AG09309 (cell line): Measurements from ENCODE around the gene STX16.
A peak's percentile ranks its signal among the peaks of the same experiment; 100 is the strongest.

ENCODE experiments used
- DNase-seq: peaks from one replicate; pipeline ENCODE4 v3.0.0-alpha.2; 2010; ENCODE audit warnings: low read depth
- H3K4me3 ChIP-seq: 2 replicates; pipeline ENCODE4 v1.5.1; 2011; ENCODE audit warnings: mild to moderate bottlenecking, low read depth, low read length, moderate library complexity; ENCODE audit not compliant: control insufficient read depth
- TF ChIP-seq, protein P1 (sequence below): IDR thresholded peaks from 2 replicates; pipeline ENCODE4 v1.5.1; 2011; ENCODE audit warnings: mild to moderate bottlenecking, low read depth, low read length, inconsistent platforms; ENCODE audit not compliant: insufficient read depth, control insufficient read depth; ENCODE audit errors: missing control alignments

The STX16 gene

DNA sequence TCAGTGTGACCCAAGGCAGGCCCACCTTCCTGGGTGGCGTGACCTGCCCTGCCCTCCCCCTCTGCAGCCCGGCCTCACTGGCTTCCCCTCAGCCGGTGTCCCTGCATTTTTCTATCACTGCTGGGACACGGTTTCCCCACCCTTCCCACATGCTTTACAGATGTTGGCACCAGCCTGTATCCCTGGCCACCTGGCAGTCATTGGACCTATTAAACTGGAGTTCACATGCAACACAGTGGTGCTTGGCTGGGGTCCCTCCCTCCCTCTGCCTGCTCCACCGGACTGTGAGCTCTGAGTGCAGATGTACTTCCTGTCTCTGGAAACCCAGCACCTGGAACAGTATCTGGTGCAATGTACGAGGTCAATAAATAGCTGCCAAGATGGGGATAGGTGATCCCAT lies 25.5 kb upstream of the STX16 start:
- TF ChIP-seq, protein P1, sequence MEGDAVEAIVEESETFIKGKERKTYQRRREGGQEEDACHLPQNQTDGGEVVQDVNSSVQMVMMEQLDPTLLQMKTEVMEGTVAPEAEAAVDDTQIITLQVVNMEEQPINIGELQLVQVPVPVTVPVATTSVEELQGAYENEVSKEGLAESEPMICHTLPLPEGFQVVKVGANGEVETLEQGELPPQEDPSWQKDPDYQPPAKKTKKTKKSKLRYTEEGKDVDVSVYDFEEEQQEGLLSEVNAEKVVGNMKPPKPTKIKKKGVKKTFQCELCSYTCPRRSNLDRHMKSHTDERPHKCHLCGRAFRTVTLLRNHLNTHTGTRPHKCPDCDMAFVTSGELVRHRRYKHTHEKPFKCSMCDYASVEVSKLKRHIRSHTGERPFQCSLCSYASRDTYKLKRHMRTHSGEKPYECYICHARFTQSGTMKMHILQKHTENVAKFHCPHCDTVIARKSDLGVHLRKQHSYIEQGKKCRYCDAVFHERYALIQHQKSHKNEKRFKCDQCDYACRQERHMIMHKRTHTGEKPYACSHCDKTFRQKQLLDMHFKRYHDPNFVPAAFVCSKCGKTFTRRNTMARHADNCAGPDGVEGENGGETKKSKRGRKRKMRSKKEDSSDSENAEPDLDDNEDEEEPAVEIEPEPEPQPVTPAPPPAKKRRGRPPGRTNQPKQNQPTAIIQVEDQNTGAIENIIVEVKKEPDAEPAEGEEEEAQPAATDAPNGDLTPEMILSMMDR, result no peak

DNA sequence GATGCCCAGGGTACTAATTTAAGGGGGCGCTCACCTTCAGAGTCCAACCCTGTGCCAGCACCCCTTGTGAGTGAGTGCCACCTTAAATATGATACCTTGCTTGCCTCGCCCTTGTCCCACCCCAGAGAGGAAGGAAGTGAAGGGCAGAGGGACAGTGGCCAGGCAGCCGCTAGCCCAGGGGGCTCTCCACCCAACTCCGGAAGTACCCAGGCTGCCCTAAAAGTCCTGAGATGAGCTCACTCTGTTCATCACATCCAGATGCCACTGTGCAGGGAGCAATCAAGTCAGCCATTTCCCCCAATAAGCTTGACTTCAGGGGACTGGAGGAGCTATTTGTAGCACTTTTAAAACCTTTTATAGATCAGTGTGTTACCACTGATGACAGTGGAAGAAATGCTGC lies 25.0 kb upstream of the STX16 start:
- DNase-seq, result no peak
- H3K4me3 ChIP-seq, result no peak overlapping the region
- TF ChIP-seq, protein P1, result no peak

More for the DNA sequence above, 25.5 kb upstream of the STX16 start:
- no peak overlapping the region for H3K4me3 ChIP-seq
- DNase-seq, result no peak

DNA sequence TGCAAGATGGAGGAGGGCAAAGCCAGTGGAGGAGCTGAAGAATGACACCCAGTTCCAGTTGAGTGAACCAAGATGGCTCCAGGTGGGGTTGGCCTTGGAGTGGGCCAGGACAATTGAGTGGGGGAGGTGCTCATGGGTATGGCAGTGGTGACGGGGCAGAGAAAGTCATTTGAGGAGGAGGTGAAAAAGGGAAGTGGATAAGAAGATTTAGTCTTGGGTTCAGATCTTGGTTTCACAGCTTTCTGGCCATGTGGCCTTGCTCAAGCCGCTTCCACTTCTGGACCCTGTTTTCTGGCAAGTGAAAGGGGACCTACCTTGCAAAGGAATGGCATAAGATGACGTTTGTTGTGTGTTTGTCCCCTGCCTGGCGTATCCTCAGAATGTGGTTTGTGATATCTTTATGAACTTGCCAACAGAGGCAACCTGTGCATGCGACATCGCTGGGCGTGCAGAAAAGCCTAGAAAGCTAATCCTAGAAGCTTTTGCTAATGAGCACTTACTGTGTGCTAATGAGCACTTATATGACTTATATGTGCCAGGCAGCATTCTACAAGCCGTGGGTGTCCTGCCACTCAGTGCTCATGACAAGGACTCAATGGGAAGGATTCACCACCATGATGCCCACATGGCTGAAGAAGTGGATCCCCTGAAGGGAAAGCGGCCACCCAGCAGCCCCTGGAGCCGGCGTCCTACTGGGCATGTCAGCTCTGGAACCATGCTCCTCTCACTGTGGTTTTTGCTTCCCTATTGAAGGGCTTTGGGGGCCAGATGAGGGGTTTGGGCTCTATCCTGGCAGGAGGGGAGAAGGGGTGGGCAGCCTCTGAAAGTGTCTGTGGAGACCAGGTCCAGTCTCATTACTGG lies 23.6 kb upstream of the STX16 start:
- no peak overlapping the region for H3K4me3 ChIP-seq
- DNase-seq, result no peak
- TF ChIP-seq, protein P1, result no peak

DNA sequence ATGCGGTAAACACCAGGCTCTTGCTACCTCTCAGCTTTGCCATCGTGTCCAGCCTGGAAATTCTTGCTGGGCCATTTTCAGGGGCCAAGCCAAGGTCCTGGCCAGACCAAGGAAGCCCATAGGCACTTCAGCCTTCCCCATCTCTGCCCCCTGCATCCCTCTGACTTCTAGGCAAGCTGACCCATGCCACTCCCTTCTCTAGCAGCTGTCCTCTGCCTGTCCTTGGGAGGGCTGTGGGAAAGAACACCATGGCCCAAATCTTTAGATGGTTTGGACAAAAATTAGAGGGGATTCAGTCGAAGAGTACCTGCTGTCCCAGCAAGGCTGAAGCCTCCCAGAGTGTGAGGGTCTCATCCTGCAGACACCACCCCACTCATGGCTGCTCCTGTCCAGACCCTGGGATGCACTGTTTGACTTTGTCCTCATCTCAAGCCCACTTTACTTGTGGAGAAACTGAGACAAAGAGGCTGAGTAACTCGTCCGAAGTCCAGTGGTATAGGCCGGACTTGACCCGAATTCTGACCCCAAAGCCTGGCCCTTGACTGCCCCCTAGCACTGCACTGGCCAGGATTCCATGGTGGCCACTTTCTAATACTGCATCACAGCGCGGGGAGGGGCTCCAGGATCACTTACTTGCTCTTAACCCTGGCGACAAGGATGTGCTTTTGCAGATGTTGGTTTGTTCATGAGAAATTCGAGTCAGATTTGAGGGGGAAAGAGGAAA lies 22.4 kb upstream of the STX16 start:
- DNase-seq, result no peak
- H3K4me3 ChIP-seq, result no peak overlapping the region

DNA sequence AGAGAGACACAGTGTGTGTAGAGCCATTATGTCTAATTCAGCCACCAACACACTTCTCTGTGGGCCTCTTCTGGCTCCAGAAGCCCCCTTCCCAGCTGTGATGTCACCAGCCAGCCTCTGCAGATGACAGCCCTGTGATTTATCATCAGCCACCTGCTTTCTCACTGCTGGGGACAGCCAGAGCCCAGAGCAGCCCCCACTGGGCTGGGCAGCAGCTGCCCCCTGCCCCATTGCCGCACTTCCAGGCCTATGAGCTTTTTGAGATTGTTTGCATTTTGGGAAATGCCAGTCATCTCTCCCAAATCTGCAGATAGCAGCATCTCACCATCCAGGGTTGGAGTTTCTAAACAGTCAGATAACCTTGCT lies 21.9 kb upstream of the STX16 start:
- TF ChIP-seq, protein P1, result no peak
- no peak for DNase-seq
- no peak overlapping the region for H3K4me3 ChIP-seq

More for the DNA sequence above, 22.4 kb upstream of the STX16 start:
- TF ChIP-seq, protein P1, result peak; percentile 4

DNA sequence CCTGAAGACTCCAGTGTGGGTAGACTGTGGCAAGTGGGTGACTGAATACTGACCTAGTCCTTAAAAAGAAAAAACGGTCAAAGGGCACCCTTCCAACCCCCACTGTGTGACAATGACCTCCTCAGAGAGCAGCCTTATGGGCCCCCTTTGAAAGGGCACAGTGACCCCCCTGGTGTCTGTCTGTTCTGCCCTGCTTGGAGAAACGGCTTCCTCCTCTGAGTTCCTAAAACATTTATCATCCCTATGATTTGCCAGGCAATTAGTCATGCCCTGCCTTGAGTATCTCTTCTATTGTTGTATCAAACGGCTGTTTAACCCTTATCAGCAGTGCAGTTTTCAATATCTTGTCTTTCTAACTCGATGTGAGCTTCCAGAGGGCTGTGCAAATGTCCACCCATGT lies 21.0 kb upstream of the STX16 start:
- TF ChIP-seq, protein P1, result peak; percentile 2
- H3K4me3 ChIP-seq, result no peak overlapping the region
- DNase-seq, result no peak
